ENCODE measurements around the gene KLHL22.

KLHL22 gene

GRCh38 chr22:20429254-20430100 is 66.1 kb downstream of the KLHL22 start:
- no peak for DNase-seq (ENCODE audit: low read depth)
- TF ChIP-seq, protein P1, sequence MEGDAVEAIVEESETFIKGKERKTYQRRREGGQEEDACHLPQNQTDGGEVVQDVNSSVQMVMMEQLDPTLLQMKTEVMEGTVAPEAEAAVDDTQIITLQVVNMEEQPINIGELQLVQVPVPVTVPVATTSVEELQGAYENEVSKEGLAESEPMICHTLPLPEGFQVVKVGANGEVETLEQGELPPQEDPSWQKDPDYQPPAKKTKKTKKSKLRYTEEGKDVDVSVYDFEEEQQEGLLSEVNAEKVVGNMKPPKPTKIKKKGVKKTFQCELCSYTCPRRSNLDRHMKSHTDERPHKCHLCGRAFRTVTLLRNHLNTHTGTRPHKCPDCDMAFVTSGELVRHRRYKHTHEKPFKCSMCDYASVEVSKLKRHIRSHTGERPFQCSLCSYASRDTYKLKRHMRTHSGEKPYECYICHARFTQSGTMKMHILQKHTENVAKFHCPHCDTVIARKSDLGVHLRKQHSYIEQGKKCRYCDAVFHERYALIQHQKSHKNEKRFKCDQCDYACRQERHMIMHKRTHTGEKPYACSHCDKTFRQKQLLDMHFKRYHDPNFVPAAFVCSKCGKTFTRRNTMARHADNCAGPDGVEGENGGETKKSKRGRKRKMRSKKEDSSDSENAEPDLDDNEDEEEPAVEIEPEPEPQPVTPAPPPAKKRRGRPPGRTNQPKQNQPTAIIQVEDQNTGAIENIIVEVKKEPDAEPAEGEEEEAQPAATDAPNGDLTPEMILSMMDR (IDR thresholded peaks at IDR 0.05; ENCODE audit: insufficient read depth, low read depth, low read length, missing control alignments), result no peak
- H3K4me3 ChIP-seq (ENCODE audit: low read length), result peak overlapping the region; percentile 21

- DNase-seq (ENCODE audit: low read depth), result no peak
- H3K4me3 ChIP-seq (ENCODE audit: low read length), result no peak overlapping the region
- TF ChIP-seq, protein P1 (IDR thresholded peaks at IDR 0.05; ENCODE audit: insufficient read depth, low read depth, low read length, missing control alignments), result no peak
These were observed 66.9 kb downstream of the KLHL22 start for GRCh38 chr22:20428496-20429253.

GRCh38 chr22:20427945-20428417 is 67.6 kb downstream of the KLHL22 start:
- DNase-seq (ENCODE audit: low read depth), result no peak
- TF ChIP-seq, protein P1 (IDR thresholded peaks at IDR 0.05; ENCODE audit: insufficient read depth, low read depth, low read length, missing control alignments), result no peak
- no peak overlapping the region for H3K4me3 ChIP-seq (ENCODE audit: low read length)

- H3K4me3 ChIP-seq (ENCODE audit: low read length), result no peak overlapping the region
- DNase-seq (ENCODE audit: low read depth), result no peak
- TF ChIP-seq, protein P1 (IDR thresholded peaks at IDR 0.05; ENCODE audit: insufficient read depth, low read depth, low read length, missing control alignments), result no peak
These were observed 68.3 kb downstream of the KLHL22 start for GRCh38 chr22:20427104-20427944.

- no peak for DNase-seq (ENCODE audit: low read depth)
- no peak overlapping the region for H3K4me3 ChIP-seq (ENCODE audit: low read length)
- TF ChIP-seq, protein P1 (IDR thresholded peaks at IDR 0.05; ENCODE audit: insufficient read depth, low read depth, low read length, missing control alignments), result no peak
These were observed 69.4 kb downstream of the KLHL22 start for GRCh38 chr22:20426259-20426615.

GRCh38 chr22:20425566-20426258 is 69.9 kb downstream of the KLHL22 start:
- no peak overlapping the region for H3K4me3 ChIP-seq (ENCODE audit: low read length)
- TF ChIP-seq, protein P1 (IDR thresholded peaks at IDR 0.05; ENCODE audit: insufficient read depth, low read depth, low read length, missing control alignments), result no peak
- DNase-seq (ENCODE audit: low read depth), result no peak
